Measurements from ENCODE around the gene DPP6.

DNA sequence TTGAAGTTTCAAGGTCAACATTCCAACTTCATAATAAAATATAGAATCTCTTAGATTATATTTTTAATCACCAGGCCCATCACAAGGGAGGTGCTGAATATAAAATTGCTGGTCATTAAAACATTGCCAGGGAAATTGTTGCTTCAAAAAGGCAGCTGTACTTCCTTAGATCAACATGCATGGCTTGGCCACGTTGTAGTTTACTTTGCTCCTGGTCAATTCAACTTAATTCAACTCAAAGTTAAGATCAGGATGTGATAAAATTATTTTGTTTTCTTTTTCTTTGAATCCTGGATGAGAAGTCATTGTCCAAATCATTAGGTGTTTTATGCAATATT lies 633.3 kb downstream of the DPP6 start:
- no peak for TF ChIP-seq POLR2A (IDR thresholded peaks at IDR 0.05)
- TF ChIP-seq, protein P1, sequence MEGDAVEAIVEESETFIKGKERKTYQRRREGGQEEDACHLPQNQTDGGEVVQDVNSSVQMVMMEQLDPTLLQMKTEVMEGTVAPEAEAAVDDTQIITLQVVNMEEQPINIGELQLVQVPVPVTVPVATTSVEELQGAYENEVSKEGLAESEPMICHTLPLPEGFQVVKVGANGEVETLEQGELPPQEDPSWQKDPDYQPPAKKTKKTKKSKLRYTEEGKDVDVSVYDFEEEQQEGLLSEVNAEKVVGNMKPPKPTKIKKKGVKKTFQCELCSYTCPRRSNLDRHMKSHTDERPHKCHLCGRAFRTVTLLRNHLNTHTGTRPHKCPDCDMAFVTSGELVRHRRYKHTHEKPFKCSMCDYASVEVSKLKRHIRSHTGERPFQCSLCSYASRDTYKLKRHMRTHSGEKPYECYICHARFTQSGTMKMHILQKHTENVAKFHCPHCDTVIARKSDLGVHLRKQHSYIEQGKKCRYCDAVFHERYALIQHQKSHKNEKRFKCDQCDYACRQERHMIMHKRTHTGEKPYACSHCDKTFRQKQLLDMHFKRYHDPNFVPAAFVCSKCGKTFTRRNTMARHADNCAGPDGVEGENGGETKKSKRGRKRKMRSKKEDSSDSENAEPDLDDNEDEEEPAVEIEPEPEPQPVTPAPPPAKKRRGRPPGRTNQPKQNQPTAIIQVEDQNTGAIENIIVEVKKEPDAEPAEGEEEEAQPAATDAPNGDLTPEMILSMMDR (IDR thresholded peaks at IDR 0.05): no peak
- TF ChIP-seq POLR2AphosphoS5 (IDR thresholded peaks at IDR 0.05): no peak
